PFSK-1 (cell line): ENCODE data around the gene MCM3AP.

Experiments used
- FOXP2 ChIP-seq: optimal IDR thresholded peaks from 2 replicates; pipeline ENCODE3; 2011; ENCODE audit warnings: borderline replicate concordance, control low read depth, inconsistent platforms; ENCODE audit not compliant: insufficient read depth; ENCODE audit errors: extremely low read length, extremely low read depth
- POLR2AphosphoS5 ChIP-seq: IDR thresholded peaks from 2 replicates; pipeline ENCODE4 v1.6.1; 2012; ENCODE audit warnings: low read depth, mild to moderate bottlenecking, control low read depth, low read length, moderate library complexity
- SIN3A ChIP-seq: IDR thresholded peaks from 2 replicates; pipeline ENCODE4 v1.6.1; 2012; ENCODE audit warnings: mild to moderate bottlenecking, low read length, moderate library complexity, borderline replicate concordance; ENCODE audit not compliant: insufficient read depth
- TAF1 ChIP-seq: IDR thresholded peaks from 2 replicates; pipeline ENCODE4 v1.6.1; 2012; ENCODE audit warnings: low read length, control low read depth, borderline replicate concordance; ENCODE audit not compliant: insufficient read depth
- TF ChIP-seq, protein P1 (sequence below), 2 experiments: IDR thresholded peaks; 2 replicates each; pipeline versions ENCODE4 v1.6.1 to v1.8.0; 2011 to 2012; ENCODE audit warnings: low read depth in 2 of 2, low read length in 2 of 2, control low read depth in 1 of 2, inconsistent platforms in 1 of 2, mild to moderate bottlenecking in 1 of 2, moderate library complexity in 1 of 2; ENCODE audit not compliant: insufficient read depth in 1 of 2

Gene MCM3AP

DNA sequence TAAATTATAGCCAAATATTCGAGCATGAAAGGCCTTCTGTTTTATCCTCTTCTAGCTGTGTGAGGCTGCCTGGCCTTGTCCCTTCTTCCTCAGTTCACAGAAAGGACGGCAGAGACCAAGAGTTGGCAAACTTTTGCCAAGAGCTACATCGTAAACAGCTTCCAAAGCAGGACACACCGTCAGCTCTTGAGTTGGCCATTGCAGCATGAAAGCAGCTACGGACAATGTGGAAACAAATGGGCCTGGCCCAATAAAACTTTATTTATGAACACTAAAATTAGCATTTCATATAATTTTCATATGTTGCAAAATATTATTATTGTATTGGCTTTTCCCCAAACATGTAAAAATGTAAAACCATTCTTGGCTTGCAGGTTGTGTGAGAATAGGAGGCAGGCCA, 27.5 kb upstream of the MCM3AP start:
- TF ChIP-seq TAF1 (no peak), FOXP2 (no peak), SIN3A (no peak), POLR2AphosphoS5 (no peak)
- TF ChIP-seq, protein P1, sequence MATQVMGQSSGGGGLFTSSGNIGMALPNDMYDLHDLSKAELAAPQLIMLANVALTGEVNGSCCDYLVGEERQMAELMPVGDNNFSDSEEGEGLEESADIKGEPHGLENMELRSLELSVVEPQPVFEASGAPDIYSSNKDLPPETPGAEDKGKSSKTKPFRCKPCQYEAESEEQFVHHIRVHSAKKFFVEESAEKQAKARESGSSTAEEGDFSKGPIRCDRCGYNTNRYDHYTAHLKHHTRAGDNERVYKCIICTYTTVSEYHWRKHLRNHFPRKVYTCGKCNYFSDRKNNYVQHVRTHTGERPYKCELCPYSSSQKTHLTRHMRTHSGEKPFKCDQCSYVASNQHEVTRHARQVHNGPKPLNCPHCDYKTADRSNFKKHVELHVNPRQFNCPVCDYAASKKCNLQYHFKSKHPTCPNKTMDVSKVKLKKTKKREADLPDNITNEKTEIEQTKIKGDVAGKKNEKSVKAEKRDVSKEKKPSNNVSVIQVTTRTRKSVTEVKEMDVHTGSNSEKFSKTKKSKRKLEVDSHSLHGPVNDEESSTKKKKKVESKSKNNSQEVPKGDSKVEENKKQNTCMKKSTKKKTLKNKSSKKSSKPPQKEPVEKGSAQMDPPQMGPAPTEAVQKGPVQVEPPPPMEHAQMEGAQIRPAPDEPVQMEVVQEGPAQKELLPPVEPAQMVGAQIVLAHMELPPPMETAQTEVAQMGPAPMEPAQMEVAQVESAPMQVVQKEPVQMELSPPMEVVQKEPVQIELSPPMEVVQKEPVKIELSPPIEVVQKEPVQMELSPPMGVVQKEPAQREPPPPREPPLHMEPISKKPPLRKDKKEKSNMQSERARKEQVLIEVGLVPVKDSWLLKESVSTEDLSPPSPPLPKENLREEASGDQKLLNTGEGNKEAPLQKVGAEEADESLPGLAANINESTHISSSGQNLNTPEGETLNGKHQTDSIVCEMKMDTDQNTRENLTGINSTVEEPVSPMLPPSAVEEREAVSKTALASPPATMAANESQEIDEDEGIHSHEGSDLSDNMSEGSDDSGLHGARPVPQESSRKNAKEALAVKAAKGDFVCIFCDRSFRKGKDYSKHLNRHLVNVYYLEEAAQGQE (IDR thresholded peaks at IDR 0.05; ENCODE audit: insufficient read depth in 1 of 2, low read depth in 2 of 2, low read length in 2 of 2), result no peak

DNA sequence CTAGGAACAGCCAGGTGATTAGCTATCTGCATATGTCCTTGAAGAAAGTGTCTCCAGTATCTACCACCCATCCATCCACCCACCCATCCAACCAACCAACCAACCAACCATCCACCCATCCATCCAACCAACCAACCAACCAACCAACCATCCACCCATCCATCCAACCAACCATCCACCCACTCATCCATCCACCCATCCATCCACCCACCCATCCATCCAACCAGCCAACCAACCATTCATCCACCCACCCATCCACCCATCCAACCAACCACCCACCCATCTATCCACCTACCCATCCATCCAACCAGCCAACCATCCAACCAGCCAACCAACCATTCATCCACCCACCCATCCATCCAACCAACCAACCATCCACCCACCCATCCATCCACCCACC, 26.2 kb upstream of the MCM3AP start:
- TF ChIP-seq TAF1 (no peak), SIN3A (no peak), POLR2AphosphoS5 (no peak)

DNA sequence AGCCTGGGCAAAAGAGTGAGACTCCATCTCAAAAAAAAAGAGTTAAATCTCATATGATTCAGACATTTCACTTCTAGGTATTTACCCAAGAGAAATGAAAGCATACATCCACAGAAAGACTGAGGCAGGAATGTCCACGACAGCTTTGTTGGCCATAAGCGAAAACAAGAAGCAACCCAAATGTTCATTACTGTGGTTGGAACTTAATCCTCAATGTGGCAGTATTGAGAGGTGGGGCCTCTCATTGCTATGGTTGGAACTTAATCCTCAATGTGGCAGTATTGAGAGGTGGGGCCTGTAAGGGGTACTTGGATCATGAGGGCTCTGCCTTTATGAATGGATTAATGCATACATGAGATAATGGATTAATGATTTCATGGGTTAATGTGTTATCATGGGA, 23.0 kb upstream of the MCM3AP start:
- TF ChIP-seq FOXP2, result no peak
- no peak for TF ChIP-seq SIN3A
- TF ChIP-seq, protein P1 (IDR thresholded peaks at IDR 0.05; ENCODE audit: insufficient read depth in 1 of 2, low read depth in 2 of 2, low read length in 2 of 2), result no peak
- no peak for TF ChIP-seq TAF1
- no peak for TF ChIP-seq POLR2AphosphoS5

DNA sequence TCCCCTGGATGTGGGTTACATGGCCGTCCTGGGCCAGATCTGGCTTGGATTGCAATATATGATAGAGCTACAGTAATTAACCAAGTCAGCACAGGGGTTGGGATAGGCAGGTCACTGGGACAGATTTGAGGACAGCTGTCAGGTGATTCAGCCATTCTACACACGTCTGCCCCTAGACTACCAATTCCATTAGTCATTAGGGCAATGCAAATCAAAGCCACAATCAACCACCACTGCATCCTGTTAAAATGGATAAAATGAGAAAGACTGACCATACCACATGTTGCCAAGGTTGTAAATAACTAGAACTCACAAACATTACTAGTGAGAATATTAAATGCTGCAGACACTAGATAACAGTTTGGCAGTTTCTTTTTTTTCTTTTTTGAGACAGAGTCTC, 22.2 kb upstream of the MCM3AP start:
- no peak for TF ChIP-seq TAF1
- no peak for TF ChIP-seq POLR2AphosphoS5
- TF ChIP-seq, protein P1 (IDR thresholded peaks at IDR 0.05; ENCODE audit: insufficient read depth in 1 of 2, low read depth in 2 of 2, low read length in 2 of 2), result no peak
- no peak for TF ChIP-seq SIN3A
- no peak for TF ChIP-seq FOXP2

DNA sequence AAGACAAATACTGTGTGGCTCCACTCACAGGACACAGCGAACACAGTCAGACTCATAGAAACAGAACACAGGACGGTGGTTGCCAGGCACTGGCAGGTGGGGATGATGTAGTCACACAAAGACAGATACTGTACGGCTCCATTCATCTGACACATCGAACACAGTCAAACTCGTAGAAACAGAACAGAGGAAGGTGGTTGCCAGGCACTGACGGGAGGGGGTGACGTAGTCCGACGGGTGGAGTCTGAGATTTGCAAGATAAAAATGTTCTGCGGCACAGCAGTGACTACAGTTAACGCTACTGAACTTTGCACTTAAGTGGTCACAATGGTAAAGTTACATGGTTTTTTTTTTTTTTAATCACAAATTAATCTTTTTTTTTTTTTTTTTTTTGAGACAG, 19.5 kb upstream of the MCM3AP start:
- TF ChIP-seq FOXP2, result no peak
- TF ChIP-seq, protein P1 (IDR thresholded peaks at IDR 0.05; ENCODE audit: insufficient read depth in 1 of 2, low read depth in 2 of 2, low read length in 2 of 2), result no peak
